T-helper 9 cell (primary cell): Measurements from ENCODE around the gene CDH22.

ENCODE experiments used
- DNase-seq: peaks from one replicate; pipeline ENCODE4 v3.0.0-alpha.2; 2020

The CDH22 gene

GRCh38 chr20:46296526-46297250 lies 11.6 kb downstream of the CDH22 start:
- no peak for DNase-seq

- DNase-seq: no peak
Observed at GRCh38 chr20:46293084-46293483, 15.2 kb downstream of the CDH22 start.

- DNase-seq: no peak
Observed at GRCh38 chr20:46291401-46291800, 16.9 kb downstream of the CDH22 start.

- no peak for DNase-seq
Observed at GRCh38 chr20:46289432-46289831, 18.9 kb downstream of the CDH22 start.

- DNase-seq: no peak
Observed at GRCh38 chr20:46286977-46287376, 21.3 kb downstream of the CDH22 start.

GRCh38 chr20:46286382-46286781 lies 21.9 kb downstream of the CDH22 start:
- no peak for DNase-seq

- no peak for DNase-seq
Observed at GRCh38 chr20:46285740-46286139, 22.6 kb downstream of the CDH22 start.

GRCh38 chr20:46285072-46285471 lies 23.2 kb downstream of the CDH22 start:
- no peak for DNase-seq

- DNase-seq: no peak
Observed at GRCh38 chr20:46284040-46284427, 24.3 kb downstream of the CDH22 start.

- no peak for DNase-seq
Observed at GRCh38 chr20:46283426-46284039, 24.8 kb downstream of the CDH22 start.

- no peak for DNase-seq
Observed at GRCh38 chr20:46282669-46283068, 25.6 kb downstream of the CDH22 start.

GRCh38 chr20:46279103-46279502 lies 29.2 kb downstream of the CDH22 start:
- no peak for DNase-seq

GRCh38 chr20:46277602-46278001 lies 30.7 kb downstream of the CDH22 start:
- no peak for DNase-seq

- no peak for DNase-seq
Observed at GRCh38 chr20:46276531-46276930, 31.8 kb downstream of the CDH22 start.

- DNase-seq: no peak
Observed at GRCh38 chr20:46275091-46275490, 33.2 kb downstream of the CDH22 start.

GRCh38 chr20:46273717-46274116 lies 34.6 kb downstream of the CDH22 start:
- DNase-seq: no peak

GRCh38 chr20:46272389-46273047 lies 35.8 kb downstream of the CDH22 start:
- DNase-seq: no peak

GRCh38 chr20:46270977-46271744 lies 37.1 kb downstream of the CDH22 start:
- DNase-seq: no peak

GRCh38 chr20:46269372-46269771 lies 38.9 kb downstream of the CDH22 start:
- no peak for DNase-seq

GRCh38 chr20:46268662-46269061 lies 39.6 kb downstream of the CDH22 start:
- DNase-seq: no peak

- no peak for DNase-seq
Observed at GRCh38 chr20:46268131-46268614, 40.1 kb downstream of the CDH22 start.

GRCh38 chr20:46267108-46268105 lies 40.9 kb downstream of the CDH22 start:
- no peak for DNase-seq
